ENCODE measurements around the gene MB21D2. TPM values are rescaled to one million over a fixed set of nuclear protein-coding genes. Genes with fewer than 3 reads are reported as not detected.

Gene MB21D2
- total RNA-seq, 1 experiment from 2014 or later: 2.8 TPM

DNA sequence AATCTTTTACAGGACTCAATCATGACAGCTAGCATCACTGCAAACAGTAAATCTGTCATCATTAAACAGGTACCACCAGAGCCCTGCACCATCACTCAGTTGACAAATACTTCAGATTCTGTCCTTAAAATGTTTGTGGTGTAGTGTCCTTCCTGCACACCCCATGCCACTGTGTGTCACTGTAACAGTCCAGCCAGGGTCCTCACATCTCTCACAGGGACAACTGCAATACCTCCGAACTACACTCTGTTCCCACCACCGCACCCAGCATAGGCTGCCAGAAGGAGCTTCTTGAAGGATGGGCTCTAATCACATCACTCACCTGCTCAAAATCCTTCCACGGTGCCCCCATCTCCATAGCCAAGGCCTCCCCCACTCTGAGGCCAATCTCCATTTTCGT, 100.2 kb downstream of the MB21D2 start:
- intact Hi-C loops (cut with micrococcal nuclease): loop anchor here (2.0 to 10.0 kb wide), 2 partner anchors 97 to 407 kb away; no protein-coding TSS in a partner anchor
- DNase-seq (ENCODE audit: low read depth, low spot score) (no peak), ATAC-seq (no peak)
- CTCF ChIA-PET: interaction anchor here (1.2 to 2.8 kb wide), 2 partner anchors 224 to 313 kb away, joined by 3 to 22 read pairs; no protein-coding TSS in a partner anchor
- H3K27ac ChIP-seq (ENCODE audit: low read depth, low read length): no peak overlapping the region
- no peaks in the 10 kb centered on the region for H3K9me2 ChIP-seq (ENCODE audit: insufficient read depth)
- H4K20me1 ChIP-seq (ENCODE audit: insufficient read depth): no peaks in the 10 kb centered on the region
- no peak for TF ChIP-seq EGR1 (IDR thresholded peaks at IDR 0.05; ENCODE audit: low read depth)
- TF ChIP-seq, protein P1, sequence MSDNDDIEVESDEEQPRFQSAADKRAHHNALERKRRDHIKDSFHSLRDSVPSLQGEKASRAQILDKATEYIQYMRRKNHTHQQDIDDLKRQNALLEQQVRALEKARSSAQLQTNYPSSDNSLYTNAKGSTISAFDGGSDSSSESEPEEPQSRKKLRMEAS (IDR thresholded peaks at IDR 0.05): no peak
- TF ChIP-seq, protein P2, sequence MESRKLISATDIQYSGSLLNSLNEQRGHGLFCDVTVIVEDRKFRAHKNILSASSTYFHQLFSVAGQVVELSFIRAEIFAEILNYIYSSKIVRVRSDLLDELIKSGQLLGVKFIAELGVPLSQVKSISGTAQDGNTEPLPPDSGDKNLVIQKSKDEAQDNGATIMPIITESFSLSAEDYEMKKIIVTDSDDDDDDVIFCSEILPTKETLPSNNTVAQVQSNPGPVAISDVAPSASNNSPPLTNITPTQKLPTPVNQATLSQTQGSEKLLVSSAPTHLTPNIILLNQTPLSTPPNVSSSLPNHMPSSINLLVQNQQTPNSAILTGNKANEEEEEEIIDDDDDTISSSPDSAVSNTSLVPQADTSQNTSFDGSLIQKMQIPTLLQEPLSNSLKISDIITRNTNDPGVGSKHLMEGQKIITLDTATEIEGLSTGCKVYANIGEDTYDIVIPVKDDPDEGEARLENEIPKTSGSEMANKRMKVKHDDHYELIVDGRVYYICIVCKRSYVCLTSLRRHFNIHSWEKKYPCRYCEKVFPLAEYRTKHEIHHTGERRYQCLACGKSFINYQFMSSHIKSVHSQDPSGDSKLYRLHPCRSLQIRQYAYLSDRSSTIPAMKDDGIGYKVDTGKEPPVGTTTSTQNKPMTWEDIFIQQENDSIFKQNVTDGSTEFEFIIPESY (IDR thresholded peaks at IDR 0.05; ENCODE audit: extremely low read depth, insufficient replicate concordance, low read length): no peak
- no peak for TF ChIP-seq ELF1 (IDR thresholded peaks at IDR 0.05; ENCODE audit: borderline replicate concordance, low read depth)
- TF ChIP-seq CEBPB (IDR thresholded peaks at IDR 0.05; ENCODE audit: low read depth): no peak
- TF ChIP-seq, protein P3, sequence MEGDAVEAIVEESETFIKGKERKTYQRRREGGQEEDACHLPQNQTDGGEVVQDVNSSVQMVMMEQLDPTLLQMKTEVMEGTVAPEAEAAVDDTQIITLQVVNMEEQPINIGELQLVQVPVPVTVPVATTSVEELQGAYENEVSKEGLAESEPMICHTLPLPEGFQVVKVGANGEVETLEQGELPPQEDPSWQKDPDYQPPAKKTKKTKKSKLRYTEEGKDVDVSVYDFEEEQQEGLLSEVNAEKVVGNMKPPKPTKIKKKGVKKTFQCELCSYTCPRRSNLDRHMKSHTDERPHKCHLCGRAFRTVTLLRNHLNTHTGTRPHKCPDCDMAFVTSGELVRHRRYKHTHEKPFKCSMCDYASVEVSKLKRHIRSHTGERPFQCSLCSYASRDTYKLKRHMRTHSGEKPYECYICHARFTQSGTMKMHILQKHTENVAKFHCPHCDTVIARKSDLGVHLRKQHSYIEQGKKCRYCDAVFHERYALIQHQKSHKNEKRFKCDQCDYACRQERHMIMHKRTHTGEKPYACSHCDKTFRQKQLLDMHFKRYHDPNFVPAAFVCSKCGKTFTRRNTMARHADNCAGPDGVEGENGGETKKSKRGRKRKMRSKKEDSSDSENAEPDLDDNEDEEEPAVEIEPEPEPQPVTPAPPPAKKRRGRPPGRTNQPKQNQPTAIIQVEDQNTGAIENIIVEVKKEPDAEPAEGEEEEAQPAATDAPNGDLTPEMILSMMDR (IDR thresholded peaks at IDR 0.05 in 2 of 3, conservative IDR thresholded peaks at IDR 0.05 in 1 of 3; ENCODE audit: borderline replicate concordance in 1 of 3, insufficient read depth in 1 of 3, low read depth in 2 of 3, low read length in 2 of 3): no peak
- TF ChIP-seq POLR2A (IDR thresholded peaks at IDR 0.05; ENCODE audit: borderline replicate concordance, extremely low read depth, insufficient read depth, insufficient read length): no peak
- RAD21 ChIA-PET (ENCODE audit: low non-redundant PET in 1 of 2, low total read pairs in 2 of 2, uncharacterized antibody in 2 of 2, unreplicated experiment in 2 of 2): interaction anchor here (1.4 to 1.6 kb wide), 2 partner anchors 223 to 224 kb away, joined by 6 to 10 read pairs; no protein-coding TSS in a partner anchor
- H3K9ac ChIP-seq (ENCODE audit: low read length): no peak overlapping the region
- H3K9me3 ChIP-seq (ENCODE audit: control insufficient read depth in 1 of 2, insufficient read depth in 1 of 2, low read depth in 1 of 2, low read length in 2 of 2): no peaks in the 10 kb centered on the region
- no TSS peak for BruUV-seq (replicated peaks)
- H3K4me1 ChIP-seq (ENCODE audit: control insufficient read depth in 1 of 2, insufficient read depth in 2 of 2, low read length in 2 of 2): peaks cover 8 to 22% of the 10 kb centered on the region in 2 experiments; a peak in 3 of 4 replicates
- H3K4me2 ChIP-seq (ENCODE audit: low read length): no peak overlapping the region
- H3K79me2 ChIP-seq (ENCODE audit: insufficient read depth, low read length): no peaks in the 10 kb centered on the region
- H3K27me3 ChIP-seq (ENCODE audit: insufficient read depth, low read length): no peaks in the 10 kb centered on the region
- POLR2A ChIA-PET: interaction anchor here (0.7 to 1.2 kb wide), 2 partner anchors 64 to 224 kb away, joined by 3 read pairs; no protein-coding TSS in a partner anchor
- H2AFZ ChIP-seq (ENCODE audit: low read depth, low read length, poor library complexity, severe bottlenecking): no peak overlapping the region
- no peaks in the 10 kb centered on the region for H3K36me3 ChIP-seq (ENCODE audit: control insufficient read depth in 1 of 2, insufficient read depth in 2 of 2, low read length in 2 of 2)
- no peak overlapping the region for H3K4me3 ChIP-seq (replicated peaks in 1 of 2; ENCODE audit: low read depth in 1 of 2, low read length in 2 of 2)

All from HCT116 (cell line).